Measurements from ENCODE around the gene DOCK6.
"Not testable (repeated sequence)": the region's sequence is repeated elsewhere in the genome, so short reads cannot be mapped to it uniquely, and the experiment has no call there.

DOCK6 gene

DNA sequence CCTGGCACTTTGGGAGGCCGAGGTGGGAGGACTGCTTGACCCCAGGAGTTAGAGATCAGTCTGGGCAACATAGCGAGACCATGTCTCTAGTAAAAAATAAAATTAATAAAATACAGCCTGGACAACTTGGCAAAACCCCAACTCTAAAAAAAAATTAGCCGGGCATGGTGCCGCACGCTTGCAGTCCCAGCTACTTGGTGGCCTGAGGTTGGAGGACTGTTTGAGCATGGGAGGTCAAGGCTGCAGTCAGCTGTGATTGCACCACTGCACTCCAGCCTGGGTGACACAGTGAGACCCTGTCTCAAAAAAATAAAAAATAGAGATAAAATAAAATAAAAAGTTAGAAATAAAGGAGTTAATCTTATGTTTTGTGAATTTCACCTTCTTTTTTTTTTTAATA is 91.2 kb downstream of the DOCK6 start:
- DNase-seq: no peak

DNA sequence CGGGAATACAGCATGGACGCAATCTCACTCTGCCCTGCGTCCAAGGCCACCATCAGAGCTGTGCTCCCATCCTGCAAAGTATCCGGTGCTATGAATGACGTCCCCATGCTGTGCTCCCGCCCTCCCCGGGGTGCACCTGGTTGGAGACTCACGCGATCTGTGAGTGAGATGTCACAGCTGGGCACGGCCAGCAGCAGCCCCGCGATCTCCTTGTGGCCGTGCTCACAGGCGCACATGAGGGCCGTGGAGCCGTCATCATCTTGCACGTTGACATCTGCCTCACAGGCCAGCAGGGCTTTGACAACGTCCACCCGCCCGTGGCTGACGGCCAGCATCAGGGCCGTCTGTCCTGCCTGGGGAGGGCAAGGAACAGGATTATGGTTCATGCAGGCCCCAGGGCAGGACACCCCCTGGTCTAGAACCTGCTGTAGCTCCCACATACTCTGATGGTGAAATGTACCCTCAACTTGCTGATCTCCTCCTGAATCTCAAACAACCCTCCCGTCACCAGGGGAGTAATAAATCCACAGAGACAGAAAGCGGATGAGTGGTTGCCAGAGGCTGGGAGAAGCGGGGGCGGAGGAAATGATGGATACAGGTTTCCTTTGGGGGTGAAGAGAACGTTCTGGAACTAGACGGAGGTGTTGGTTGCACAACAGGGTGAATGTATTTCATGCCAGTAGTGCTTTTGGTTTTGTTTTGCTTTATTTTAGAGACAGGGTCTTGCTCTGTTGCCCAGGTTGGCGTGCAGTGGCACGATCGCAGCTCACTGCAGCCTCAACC is 92.2 kb downstream of the DOCK6 start:
- no peak for DNase-seq

DNA sequence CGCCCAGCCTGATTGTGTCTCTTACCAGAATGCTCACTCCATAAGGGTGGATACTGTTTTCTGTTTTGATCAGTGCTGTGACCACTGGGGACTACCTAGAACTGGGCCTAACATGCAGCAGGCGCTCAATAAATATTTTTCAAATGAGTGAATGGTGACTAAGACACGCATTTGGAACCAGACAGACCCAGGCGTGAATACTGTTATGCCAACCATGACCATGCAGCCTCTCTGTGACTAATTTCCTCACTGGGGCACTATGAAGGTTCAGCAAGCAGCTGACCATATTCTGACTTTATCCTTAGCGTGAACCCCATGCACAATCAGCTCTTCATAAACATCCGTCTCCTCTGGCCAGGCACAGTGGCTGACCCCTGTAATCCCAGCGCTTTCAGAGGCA is 93.8 kb downstream of the DOCK6 start:
- DNase-seq: peak; percentile 89

DNA sequence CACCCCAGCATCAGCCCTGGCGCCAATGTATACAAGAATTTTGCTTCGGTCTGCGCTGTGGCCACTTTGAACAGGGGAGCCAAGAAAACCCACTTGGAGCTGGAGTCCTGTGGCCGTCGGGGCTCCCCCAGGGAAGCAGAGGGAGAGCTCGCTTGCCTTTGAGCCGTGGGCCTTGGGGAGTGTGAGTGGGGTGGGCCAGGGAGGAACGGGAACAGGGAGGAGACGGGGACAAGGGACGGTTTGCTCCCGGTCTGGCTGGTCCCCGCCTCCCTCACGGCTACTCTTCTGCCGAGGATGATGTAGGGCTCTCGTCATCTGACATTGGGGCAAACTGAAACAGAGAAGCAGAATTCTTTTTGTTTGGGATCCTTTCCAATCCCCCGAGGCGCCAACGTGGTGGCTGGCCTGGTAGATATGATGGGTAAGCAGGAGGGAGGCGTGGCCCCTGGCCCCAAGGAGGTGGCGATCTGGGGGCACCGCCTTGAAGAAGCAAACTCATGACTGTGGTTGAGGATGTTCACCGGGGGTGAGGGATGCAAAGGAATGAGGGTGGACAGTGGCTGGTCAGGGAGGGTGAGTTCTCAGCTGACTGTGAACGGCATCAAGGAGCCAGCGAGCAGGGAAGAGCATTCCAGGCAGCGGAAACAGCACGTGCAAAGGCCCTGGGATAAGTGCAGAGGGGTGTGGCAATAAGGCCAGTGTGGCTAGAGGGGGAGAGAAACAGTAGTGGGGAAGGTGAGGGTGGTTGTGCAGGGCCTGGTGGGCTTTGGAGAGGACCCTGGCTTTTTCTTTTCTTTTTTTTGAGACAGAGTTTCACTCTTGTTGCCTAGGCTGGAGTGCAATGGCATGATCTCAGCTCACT is 95.8 kb downstream of the DOCK6 start:
- peak; percentile 72 for DNase-seq

DNA sequence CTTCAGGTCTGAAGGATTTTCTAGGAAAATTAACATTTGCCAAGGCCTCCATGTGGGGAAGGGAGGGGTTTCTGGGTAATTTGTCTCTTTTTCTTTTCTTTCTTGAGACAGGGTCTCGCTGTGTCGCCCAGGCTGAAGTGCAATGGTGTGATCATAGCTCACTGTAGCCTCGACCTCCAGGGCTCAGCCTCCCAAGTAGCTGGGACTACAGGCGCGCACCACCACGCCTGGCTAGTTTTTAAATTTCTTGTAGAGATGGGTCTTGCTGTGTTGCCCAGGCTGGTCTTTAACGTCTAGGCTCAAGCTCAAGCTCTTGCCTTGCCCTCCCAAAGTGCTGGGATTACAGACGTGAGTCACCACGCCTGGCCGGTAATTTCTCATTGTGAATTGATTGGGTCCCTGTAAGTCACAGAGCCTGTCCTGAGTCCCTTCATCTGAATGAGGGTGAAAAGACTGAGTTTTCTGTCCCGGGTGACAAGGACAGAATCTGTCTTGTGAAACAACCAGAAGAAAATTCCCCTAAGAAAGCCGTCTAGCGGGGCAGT is 96.8 kb downstream of the DOCK6 start:
- peak; percentile 29 for DNase-seq

DNA sequence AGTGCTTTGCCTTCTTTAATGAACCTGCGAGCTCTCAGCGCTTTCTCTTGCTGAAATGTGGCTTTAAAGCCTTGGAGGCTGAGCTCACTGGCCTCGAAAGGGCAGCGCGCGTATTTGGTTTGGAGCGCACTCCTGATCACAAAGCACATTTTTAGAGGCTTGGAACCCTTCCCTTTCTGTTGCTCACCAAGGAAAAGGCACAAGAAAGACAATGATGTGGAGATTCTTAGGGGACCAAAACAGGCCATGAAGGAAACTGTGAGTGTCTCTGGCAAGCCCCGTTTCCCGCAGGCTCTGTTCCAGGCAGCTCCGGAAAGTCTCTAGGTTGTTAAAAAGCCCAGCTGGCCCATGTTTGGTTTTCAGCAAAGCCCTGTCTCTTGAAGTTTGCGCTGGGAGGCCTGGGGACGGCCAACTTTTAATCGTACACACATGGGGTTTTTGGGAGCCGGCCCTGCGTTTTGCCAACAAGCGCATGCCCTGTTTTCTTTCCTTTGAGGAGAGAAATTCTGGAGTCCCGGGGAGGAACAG is 97.4 kb downstream of the DOCK6 start:
- peak; percentile 81 for DNase-seq

DNA sequence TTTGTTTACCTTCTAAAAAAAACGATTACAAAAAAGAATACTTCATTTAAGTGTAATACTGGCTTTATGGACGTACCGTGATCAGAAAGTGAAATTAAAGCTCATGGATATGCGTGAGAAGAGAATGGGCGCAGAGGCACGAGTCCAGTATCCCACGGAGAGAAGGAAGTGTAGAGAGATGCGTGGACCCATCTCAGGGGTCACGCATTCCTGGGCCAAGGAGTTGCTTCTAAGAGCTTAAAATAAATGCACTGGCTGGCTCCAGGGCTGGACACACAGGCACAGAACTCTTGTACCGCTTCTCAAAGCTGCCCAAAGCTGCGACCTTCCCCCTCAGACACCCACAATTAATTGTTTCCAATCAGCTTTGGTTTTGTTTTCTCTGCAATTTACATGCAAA is 98.0 kb downstream of the DOCK6 start:
- no peak for DNase-seq

DNA sequence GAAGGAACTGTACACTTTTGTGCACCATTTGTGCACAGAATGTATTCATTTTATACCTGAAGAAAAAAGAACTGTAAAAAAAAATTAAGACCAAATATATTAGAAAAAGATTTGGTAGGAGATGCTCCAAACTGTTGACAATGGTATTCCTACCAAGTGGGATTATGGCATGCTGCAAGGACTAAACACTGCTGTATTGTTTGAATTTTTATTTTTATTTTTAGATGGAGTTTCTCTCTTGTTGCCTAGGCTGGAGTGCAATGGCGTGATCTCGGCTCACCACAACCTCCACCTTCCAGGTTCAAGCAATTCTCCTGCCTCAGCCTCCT is 101.9 kb downstream of the DOCK6 start:
- DNase-seq: not testable (repeated sequence)

DNA sequence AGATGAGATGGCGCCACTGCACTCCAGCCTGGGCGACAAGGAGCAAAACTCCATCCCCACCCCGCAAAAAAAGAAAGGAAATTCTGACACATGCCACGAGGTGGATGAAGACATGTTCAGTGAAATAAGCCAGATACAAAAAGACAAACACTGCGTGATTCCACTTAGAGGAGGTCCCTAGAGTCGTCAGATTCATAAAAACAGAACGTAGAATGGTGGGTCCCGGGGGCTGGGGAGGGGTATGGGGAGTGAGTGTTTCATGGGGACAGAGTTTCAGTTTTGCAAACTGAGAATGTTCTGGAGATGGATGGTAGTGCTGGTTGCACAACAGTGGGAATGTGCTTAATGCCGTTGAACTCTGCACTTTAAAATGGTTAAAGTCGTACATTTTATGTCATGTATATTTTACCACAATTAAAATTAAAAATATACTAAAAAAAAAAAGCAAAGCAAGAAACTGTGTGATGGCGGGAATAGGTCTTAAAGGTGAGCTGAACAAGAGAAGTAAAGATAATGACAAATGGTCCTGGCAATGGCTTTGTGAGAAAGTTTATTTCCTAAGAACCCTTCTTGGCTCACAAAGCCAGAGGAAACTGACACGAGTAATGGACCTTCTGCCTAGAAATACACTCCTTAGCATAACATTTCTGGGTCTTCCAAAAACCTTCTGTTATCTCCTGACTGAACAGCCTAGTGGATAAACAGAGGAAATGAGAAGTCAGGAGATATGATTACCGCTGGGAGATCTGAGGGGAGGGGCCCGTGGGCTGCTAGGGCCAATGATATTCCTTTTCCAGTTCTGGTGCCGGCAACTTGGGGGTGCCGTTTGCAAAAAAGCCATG is 102.5 kb downstream of the DOCK6 start:
- DNase-seq: no peak

DNA sequence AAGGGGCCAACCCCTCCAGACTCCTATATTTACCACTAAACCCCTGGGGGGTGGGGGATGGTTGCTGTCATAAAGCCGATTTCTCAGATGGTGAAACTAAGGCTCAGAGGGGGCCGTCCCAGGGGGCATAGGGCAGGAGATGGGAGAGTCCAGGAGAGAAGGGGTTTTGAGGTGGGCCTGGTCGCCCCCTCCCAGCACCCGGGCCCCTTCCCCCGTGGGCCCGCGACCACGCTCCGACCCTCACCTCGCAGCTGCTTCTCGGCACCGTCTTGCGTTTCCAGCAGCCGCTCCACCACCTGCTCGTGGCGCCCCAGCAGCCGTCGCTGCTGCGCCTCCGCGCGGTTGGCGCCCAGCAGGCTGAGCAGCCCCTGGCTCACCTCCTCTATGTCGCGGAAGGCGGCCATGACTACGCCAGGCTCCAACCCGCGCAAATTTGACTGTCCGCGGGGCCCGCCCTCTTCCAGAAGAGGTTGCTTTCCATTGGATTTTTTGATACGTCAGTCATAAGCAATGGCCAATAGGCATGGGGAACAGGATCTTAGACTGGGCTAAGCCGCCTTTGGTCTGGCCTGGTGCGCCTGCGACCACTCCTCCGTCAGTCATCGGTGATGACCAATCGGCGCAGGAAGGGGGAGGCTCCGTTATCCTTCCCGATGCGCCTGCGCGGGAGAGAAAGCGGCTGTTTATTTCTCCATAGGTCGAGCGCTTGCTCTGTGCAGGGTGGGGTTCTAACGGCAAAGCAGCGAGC is 106.8 kb downstream of the DOCK6 start, which contains the start of gene SPC24:
Gene SPC24 (minus strand): TSS at position 410 of the 748 bp plus-strand sequence. CDS start 6 bp downstream, at position 404.
- peak; percentile 99 for DNase-seq

DNA sequence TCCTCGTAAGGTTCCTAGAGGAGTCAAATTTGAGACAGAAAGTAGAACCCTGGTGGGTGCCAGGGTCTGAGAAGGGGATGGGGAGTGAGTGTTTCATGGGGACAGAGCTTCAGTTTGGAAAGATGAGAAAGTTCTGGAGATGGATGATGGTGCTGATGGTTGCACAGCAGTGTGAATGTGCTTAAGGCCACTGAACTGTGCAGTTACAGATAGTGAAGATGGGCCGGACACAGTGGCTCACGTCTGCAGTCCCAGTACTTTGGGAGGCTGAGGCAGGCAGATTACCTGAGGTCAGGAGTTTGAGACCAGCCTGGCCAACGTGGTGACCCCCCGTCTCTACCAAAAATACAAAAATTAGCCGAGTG is 107.7 kb downstream of the DOCK6 start:
- no peak for DNase-seq

DNA sequence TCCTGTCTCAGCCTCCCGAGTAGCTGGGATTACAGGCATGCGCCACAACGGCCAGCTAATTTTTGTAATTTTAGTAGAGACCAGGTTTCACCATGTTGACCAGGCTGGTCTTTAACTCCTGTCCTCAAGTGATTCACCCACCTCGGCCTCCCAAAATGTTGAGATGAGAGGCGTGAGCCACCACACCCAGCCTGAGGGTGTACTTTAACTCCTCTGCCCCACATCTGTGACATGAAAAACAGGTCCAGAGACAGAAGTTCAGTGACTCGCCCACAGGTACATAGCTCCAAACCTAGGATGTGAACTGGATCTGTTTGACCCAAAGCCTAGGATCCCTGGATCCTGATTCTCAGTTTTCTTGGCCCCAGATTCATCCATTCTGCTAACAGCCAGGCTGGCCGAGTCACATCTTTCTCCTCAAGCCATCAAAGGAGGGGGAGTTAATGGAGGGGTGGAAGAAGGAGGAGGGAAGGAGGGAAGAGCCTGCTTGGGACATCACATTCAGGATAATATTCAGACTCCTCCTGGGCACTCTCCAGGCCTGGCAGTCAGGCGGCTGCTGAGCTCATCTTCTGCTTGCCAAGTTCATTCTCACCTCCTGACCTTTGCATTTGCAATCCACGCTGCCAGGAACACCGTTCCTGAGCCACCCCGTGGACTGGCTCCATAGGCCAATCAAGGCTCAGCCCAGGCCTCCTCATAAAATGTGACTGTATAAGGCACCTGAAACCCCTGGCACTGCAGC is 109.8 kb downstream of the DOCK6 start:
- DNase-seq: no peak

DNA sequence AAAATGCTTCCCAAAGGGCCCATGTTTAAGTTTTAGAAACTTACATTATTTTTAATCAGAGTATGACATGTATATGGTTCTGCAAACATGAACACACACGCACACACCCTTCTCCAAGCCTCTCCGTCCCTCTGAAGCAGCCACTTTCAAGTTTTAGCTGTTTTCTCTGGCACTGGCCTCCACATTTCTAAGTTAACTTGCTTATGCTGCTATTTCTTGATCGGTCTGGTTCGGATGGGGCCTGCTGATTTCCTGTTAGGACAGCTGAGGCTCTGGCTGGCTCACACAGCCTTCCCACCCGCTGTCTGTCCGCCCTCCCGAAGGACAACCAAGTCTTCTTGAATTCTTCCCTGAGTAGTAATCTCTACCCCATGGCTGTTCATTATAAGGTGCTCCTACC is 111.1 kb downstream of the DOCK6 start:
- peak; percentile 27 for DNase-seq

Data from fibroblast of skin of scalp (primary cell).